ENCODE results near the gene CA6. TPM values are rescaled to one million over a fixed set of nuclear protein-coding genes. Genes with fewer than 3 reads are reported as not detected.
"Not testable (repeated sequence)": the region's sequence is repeated elsewhere in the genome, so short reads cannot be mapped to it uniquely, and the experiment has no call there.

The CA6 gene
- total RNA-seq: not detected
- long read RNA-seq: 0 reads

GRCh38 chr1:8945568-8945967 is at the start of gene CA6:
Gene CA6 (plus strand): TSS chr1:8945868. CDS start chr1:8945887, 19 bp downstream.
- DNase-seq (ENCODE audit: low spot score): no peak

GRCh38 chr1:8896775-8897174 is 48.9 kb upstream of the CA6 start:
- DNase-seq (ENCODE audit: low spot score): not testable (repeated sequence)

DNA sequence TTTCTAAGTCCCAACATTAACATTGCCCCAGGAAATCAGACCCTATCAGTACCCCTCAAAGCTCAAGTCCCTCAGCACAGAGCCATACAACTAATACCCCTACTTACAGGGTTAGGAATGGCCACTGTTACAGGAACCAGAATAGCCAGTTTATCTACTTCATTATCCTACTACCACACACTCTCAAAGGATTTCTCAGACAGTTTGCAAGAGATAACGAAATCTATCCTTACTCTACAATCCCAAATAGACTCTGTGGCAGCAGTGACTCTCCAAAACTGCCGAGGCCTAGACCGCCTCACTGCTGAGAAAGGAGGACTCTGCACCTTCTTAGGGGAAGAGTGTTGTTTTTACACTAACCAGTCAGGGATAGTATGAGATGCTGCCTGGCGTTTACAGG is 48.2 kb upstream of the CA6 start:
- not testable (repeated sequence) for DNase-seq (ENCODE audit: low spot score)

GRCh38 chr1:8898418-8898817 is 47.2 kb upstream of the CA6 start:
- DNase-seq (ENCODE audit: low spot score): not testable (repeated sequence)

- no peak for DNase-seq (ENCODE audit: low spot score)
Measured at GRCh38 chr1:8899046-8899445, 46.6 kb upstream of the CA6 start.

- not testable (repeated sequence) for DNase-seq (ENCODE audit: low spot score)
Measured at GRCh38 chr1:8900684-8901083, 45.0 kb upstream of the CA6 start.

DNA sequence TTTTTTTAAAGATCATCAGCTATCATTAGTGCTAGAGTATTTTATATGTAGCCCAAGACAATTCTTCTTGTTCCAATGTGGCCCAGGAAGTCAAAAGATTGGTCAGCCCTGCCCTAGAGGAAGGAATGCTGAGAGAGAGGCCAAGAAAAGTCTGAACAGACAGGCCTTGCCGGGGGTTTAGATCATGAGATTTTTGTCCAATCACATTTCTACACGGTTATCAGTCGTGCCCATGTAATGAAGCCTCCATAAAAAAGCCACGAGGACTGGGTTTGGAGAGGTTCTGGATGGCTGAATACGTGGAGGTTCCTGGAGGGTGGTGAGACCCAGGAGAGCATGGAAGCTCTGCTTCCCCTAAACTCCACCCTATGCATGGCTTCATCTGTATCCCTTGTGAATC is 42.9 kb upstream of the CA6 start:
- no peak for DNase-seq (ENCODE audit: low spot score)

DNA sequence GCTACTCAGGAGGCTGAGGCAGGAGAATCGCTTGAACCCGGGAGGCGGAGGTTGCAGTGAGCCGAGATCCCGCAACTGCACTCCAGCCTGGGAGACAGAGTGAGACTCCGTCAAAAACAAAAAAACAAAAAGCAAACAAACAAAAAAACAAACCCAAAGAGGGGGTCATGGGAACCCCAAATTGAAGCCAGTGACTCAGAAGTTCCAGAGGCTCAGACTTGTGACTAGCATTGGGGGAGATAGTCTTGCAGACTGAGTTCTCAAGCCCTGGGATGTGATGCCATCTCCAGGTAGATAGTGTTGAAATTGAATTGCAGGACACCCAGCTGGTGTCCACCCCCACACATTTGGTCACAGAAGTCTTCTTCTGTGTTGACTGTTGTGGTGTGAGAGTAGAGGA is 42.3 kb upstream of the CA6 start:
- DNase-seq (ENCODE audit: low spot score): no peak

DNA sequence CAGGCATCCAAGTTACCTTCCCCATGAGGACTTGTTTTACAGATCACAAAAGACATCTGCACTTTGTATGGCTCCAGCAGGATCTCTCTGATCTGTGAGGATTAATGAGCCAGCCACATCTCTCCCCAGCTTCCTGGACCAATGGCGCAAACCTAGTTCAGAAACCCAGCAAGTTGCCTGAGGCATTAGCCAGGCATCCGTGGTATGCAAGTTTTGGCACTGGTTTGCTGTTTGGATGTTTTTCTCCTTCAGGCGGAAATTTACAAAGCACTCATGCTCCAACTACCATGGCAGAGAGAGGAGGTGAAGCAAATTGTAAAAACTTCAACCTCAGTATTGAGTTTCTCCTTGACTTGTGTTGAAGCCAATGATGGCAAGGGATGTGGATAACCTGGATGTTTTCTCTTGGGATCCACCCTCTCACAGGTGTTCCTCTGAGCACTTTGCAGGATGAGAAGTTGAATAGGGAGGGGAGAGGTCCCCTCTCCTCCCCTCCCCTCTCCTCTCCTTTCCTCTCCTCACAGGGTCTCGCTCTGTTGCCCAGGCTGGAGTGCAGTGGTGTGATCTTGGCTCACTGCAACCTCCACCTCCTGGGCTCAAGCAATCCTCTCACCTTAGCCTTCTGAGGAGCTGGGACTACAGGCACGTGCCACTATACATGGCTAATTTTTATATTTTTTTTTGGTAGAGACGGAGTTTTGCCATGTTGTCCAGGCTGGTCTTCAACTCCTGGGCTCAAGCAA is 41.6 kb upstream of the CA6 start:
- no peak for DNase-seq (ENCODE audit: low spot score)

GRCh38 chr1:8905582-8906191 is 40.0 kb upstream of the CA6 start:
- no peak for DNase-seq (ENCODE audit: low spot score)

- DNase-seq (ENCODE audit: low spot score): no peak
Measured at GRCh38 chr1:8908388-8909151, 37.1 kb upstream of the CA6 start.

- no peak for DNase-seq (ENCODE audit: low spot score)
Measured at GRCh38 chr1:8910331-8910730, 35.3 kb upstream of the CA6 start.

DNA sequence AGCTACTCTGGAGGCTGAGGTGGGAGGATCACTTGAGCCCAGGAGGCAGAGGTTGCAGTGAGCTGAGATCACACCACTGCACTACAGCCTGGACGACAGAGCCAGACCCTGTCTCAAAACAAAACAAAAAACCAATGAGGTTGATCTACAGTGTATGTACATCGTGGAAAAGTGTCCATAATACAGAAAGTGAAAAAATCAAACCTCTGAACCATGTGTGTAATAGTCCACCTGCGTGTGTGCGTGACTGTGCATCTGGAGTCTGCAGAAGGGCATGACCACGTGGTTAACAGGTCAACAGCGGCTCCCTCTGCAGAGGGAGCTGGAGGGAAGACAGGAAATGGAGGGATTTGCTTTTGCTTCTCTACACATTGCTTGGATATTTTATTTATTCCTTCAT is 34.8 kb upstream of the CA6 start:
- DNase-seq (ENCODE audit: low spot score): no peak

GRCh38 chr1:8911416-8912309 is 34.0 kb upstream of the CA6 start:
- no peak for DNase-seq (ENCODE audit: low spot score)

DNA sequence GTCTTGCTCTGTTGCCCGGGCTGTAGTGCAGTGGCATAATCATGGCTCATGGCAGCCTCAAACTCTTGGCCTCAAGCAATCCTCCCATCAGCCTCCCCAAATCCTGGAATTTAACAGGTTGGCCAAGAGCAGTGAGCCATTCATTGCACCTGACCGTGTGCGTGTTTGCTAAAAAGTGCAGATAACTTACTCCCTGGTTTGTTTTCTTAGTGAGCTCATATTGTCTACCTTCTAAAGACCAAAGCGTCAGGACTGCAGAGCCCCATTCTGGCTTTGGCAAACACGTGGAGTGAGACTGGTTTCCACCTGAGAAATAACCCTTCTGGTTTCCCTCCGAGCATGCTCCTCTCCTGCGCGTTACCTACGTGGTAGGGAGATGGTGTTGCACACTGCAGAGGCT is 32.2 kb upstream of the CA6 start:
- no peak for DNase-seq (ENCODE audit: low spot score)

DNA sequence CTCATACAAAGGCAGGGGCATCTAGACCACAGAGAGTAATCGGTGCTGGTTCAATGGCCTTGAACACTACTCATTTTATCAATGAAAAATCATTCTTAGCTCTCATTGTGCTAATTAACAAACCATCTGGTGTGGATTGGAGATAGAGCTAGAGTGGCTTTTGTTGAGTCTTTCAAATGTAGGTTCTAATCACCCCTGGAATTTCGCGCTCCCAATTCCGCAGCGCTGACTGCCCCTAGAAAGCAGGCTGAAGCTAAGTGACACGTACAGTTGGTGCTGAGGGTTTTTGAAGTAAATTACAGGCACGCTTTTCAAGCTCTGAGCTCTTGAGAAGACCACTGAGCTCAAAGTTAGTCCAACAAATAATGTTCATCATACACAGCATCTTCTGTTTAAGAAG is 31.2 kb upstream of the CA6 start:
- no peak for DNase-seq (ENCODE audit: low spot score)

- DNase-seq (ENCODE audit: low spot score): no peak
Measured at GRCh38 chr1:8915446-8915845, 30.2 kb upstream of the CA6 start.

- DNase-seq (ENCODE audit: low spot score): not testable (repeated sequence)
Measured at GRCh38 chr1:8917536-8917935, 28.1 kb upstream of the CA6 start.

GRCh38 chr1:8922962-8923361 is 22.7 kb upstream of the CA6 start:
- no peak for DNase-seq (ENCODE audit: low spot score)

DNA sequence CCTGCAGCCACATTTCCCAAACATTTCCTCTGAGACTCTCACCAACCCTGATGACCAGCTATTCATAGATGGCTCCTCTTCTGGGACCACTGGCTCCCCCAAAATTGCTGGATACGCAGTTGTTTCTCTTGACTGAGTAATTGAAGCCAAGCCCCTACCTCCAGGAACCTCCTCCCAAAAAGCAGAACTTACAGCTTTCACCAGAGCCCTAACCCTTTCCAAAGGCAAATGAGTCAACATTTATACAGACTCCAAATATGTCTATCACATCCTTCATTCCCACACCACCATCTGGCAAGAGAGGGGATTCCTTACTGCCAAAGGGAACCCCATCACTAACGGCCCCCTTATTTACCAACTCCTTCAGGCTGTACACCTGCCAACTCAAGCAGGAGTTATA is 20.3 kb upstream of the CA6 start:
- DNase-seq (ENCODE audit: low spot score): no peak

- DNase-seq (ENCODE audit: low spot score): no peak
Measured at GRCh38 chr1:8925960-8926359, 19.7 kb upstream of the CA6 start.
